Stimulated activated CD4-positive, alpha-beta T cell treated with anti-CD3 and anti-CD28 coated beads, Interleukin-4, amount 100 ng/mL, for 48 hours (primary cell): ENCODE measurements around the gene SCAMP3.
"Not testable (repeated sequence)": the region's sequence is repeated elsewhere in the genome, so short reads cannot be mapped to it uniquely, and the experiment has no call there.

Source experiments
- DNase-seq, 2 donors: peaks; one replicate each; pipeline ENCODE4 v3.0.0-alpha.2; 2020; ENCODE audit warnings: low read depth in 2 of 2

SCAMP3 gene

GRCh38 chr1:155261852-155262673 is at the start of gene SCAMP3:
Gene SCAMP3 (minus strand): TSS chr1:155262360. CDS start chr1:155262151, 209 bp downstream.
- DNase-seq = peak; percentile 70 to 88

- DNase-seq = no peak
These were observed 47.4 kb upstream of the SCAMP3 start for GRCh38 chr1:155309423-155310021.

DNA sequence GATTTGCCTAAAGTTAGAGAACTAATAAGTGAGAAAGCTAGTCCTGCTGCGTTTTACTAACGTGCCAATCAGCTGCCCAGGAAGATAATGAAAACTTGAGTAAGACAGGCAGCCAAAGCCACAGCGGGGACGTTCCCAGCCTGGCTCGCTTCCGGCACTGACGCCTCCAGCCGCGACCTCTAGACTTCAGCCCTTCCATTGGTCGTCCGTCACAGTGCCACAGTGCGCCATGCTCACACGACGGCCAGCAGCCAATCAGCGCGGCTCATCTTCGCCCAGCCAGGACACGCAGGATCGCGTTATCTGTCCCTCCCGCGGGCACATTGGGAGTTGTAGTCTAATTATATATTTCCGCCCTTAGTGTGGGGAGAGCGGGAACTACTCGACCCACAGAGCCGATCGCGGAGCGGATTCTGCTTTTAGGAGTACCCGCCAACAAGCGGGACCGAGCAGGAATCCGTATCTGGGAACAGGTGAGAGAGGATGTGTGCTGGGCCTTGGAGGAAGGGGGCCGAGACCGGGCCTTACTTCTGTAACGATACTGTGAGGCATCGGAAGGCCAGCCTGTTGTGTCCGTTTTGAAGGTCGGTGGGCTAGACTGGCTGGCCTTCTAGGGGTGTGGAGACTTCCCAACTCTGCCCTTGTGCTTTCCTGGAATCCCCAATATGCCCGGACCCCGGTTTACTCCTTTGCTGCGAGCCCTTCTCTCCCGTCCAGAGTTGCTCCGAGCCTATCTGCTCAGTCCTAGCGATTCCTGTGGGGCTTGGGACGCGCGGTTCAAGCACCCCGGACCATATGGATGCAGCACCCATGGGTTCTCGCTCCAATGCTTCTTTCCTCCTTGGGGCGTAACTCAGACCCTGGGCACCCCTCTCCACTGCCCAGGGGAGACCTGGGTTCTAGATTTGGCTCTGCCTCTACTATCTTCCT is 46.6 kb upstream of the SCAMP3 start, which contains the start of gene FDPS:
Gene FDPS, plus strand, starts transcription at position 374 of the 930 bp plus-strand sequence. CDS start 924 bp downstream, outside the sequence.
- DNase-seq = peak; percentile 88 to 97

- DNase-seq = no peak
These were observed 45.1 kb upstream of the SCAMP3 start for GRCh38 chr1:155307247-155307740.

- no peak for DNase-seq
These were observed 43.8 kb upstream of the SCAMP3 start for GRCh38 chr1:155305881-155306391.

DNA sequence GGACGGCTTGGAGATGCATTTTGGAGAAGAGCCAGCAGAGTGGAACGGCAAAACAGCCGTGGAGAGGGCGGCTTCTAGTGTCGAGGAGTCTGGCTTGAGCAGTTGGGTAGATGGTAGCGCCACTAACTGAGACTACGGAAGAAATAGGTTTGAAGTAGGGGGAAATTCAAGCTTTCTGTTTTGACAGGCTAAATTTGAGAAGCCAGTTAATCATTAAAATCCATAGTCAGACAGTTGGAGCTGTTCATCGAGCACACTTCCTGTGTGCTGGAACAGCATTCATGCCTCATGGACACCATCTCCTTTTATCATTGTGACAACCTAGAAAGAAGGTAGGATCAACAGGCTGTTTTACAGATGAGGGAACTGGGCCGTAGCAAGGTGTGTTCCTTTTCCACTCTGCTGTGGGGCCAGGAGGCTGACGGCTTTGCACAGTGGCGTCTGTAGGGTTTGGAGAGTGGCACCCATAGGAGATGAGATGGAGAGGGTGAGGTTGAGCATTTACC is 42.5 kb upstream of the SCAMP3 start:
- DNase-seq = no peak

DNA sequence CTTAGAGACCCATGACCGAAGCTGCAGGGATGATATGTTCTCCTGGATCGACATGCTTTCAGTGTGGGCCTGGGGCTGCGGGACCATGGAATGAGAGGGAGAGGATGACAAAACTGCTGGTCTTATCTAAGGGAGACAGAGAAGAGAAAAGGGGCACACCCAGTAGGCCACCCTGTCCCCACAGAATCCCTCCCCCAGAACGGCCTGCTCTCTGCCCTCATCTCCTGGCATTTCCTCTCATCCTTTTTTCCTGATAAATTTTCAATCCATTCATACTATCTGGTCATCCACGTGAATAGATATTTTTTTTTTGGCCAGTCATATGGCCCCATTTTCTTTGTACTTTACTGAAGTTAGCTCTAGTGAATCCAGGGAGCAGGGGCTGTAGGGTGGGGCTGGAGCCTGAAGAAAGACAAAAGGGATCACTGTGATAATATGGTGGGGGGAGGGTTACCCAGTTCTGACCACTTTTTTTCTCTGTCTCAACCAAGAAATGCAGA is 39.2 kb upstream of the SCAMP3 start, which contains the start of gene PKLR:
Gene PKLR, minus strand, starts transcription at position 97 of the 500 bp plus-strand sequence. Its CDS starts 43 bp downstream, at position 54.
- no peak for DNase-seq

GRCh38 chr1:155300553-155301329 is 38.6 kb upstream of the SCAMP3 start:
- no peak for DNase-seq

GRCh38 chr1:155300024-155300423 is 37.9 kb upstream of the SCAMP3 start:
- DNase-seq = no peak

DNA sequence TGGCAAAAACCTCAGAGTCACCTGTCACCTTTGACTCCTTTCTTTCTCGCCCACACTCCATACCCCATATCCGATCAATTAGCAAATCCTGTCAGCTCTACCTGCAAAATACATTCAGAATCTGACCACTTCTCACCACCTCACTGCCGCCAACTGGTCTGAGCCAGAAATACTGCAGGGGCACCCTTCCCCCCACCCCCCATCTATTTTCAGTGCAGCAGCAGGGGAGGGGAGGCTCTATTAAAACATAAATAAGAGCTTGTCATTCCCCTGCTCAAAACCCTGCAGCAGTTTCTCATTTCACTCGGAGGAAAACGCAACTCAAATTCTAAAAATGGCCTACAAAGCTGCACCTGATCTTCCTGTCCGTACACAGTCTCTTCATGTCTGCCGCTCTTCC is 35.2 kb upstream of the SCAMP3 start:
- DNase-seq = no peak

- no peak for DNase-seq
These were observed 34.5 kb upstream of the SCAMP3 start for GRCh38 chr1:155296661-155297060.

GRCh38 chr1:155295942-155296267 is 33.7 kb upstream of the SCAMP3 start:
- no peak for DNase-seq

DNA sequence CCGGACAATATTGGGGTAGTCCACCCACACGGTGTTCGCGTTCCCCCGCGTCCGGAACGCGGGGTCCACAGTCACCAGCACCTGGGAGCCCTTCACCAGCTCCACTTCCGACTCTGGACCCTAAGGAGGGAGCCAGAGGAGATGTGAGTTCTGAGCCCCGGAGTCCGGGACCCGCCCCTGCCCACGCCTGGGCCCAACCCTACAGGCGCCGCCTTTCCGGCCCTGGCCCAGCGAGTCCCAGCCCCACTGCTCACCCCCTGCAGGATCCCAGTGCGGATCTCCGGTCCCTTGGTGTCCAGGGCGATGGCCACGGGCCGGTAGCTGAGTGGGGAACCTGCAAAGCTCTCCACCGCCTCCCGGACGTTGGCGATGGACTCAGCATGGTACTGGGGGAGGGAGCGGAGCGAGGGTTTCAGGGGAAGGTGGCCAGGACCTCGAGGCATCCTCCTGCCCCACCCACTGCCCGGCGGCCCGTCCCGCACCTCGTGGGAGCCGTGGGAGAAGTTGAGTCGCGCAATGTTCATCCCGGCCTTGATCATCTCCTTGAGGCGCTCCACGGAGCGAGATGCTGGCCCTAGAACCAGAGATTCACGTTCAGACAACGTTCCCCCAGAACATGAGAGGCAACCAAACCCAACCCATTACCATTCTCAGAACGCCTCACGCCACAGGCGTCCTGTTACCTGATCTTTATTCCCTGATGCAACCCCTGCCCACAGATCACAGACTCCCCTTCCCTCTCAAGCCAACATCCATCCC is 33.2 kb upstream of the SCAMP3 start:
- DNase-seq = no peak

GRCh38 chr1:155294520-155295182 is 32.5 kb upstream of the SCAMP3 start:
- no peak for DNase-seq

- no peak for DNase-seq
These were observed 31.1 kb upstream of the SCAMP3 start for GRCh38 chr1:155293086-155293749.

DNA sequence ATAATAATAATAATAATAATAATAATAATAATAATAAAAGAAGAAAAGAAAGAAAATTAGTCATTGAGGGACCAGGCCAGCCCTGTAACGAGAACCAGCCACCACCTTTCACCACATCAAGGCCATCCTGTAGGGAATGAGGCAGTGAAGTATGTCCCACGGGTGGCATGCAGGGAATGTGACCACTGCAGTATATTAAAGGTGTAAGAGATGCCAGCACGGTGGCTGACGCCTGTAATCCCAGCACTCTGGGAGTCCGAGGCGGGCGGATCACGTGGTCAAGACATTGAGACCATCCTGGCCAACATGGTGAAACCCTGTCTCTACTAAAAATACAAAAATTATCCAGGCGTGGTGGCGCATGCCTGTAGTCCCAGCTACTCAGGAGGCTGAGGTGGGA is 28.8 kb upstream of the SCAMP3 start:
- DNase-seq = not testable (repeated sequence)

DNA sequence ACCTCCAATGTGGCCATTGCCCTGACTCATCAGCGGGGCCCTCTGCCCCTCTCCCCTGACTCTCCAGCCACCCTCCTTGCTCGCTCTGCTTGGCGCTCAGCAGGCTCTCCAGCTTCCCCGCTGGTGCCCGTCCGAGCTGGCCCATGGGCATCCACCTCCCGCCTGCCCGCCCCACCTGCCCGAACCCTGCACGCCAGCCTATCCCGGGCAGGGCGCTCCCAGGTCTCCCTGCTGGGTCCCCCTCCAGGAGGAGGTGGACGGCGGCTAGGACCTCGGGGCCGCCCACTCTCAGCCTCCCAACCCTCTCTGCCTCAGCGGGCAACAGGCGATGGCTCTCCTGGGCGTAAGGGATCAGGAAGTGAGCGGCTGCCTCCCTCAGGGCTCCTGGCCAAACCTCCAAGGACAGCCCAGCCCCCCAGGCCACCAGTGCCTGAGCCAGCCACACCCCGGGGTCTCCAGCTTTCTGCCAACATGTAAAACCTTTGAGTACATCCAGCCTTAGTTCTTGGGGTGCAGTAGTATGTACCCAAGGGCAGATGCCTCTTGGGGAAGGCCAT is 25.9 kb upstream of the SCAMP3 start:
- DNase-seq = no peak

- no peak for DNase-seq
These were observed 24.4 kb upstream of the SCAMP3 start for GRCh38 chr1:155286544-155286943.
